Large intestine (tissue), 3 donors: ENCODE data around the gene NUP153. TPM values are rescaled to one million over a fixed set of nuclear protein-coding genes. Genes with fewer than 3 reads are reported as not detected.

Experiments
- DNase-seq, 2 donors: peaks; one replicate each; pipeline versions ENCODE4 v3.0.0 to v3.0.0-alpha.2; 2013
- H3K27ac ChIP-seq: one replicate; pipeline ENCODE4 v1.5.1; 2013; ENCODE audit warnings: low read length
- H3K27me3 ChIP-seq: 2 replicates; pipeline ENCODE4 v1.6.1; 2013; ENCODE audit warnings: low read length; ENCODE audit not compliant: control insufficient read depth, insufficient read depth
- H3K36me3 ChIP-seq: 2 replicates; pipeline ENCODE4 v1.6.1; 2013; ENCODE audit warnings: low read length; ENCODE audit not compliant: control insufficient read depth, insufficient read depth
- H3K4me1 ChIP-seq: one replicate; pipeline ENCODE4 v1.6.1; 2013; ENCODE audit warnings: low read length; ENCODE audit not compliant: control insufficient read depth, insufficient read depth
- H3K4me3 ChIP-seq: one replicate; pipeline ENCODE4 v1.5.1; 2013; ENCODE audit warnings: low read length
- H3K9me3 ChIP-seq: one replicate; pipeline ENCODE4 v1.6.1; 2013; ENCODE audit warnings: mild to moderate bottlenecking, low read depth, low read length, moderate library complexity; ENCODE audit not compliant: control insufficient read depth
- WGBS: methylation state at CpG from one replicate; pipeline ENCODE4 v1.1.5; 2013; ENCODE audit warnings: low lambda C conversion rate; ENCODE audit not compliant: insufficient coverage; 5-methylcytosine and 5-hydroxymethylcytosine counted together
- polyA plus RNA-seq: library from polyadenylated mRNA; unstranded; fragments of 120-200 nt; gene quantifications from one replicate; pipeline ENCODE4 v1.2.1, GENCODE V29; 2013

NUP153 gene
- polyA plus RNA-seq, 1 donor, result 32.2 TPM

DNA sequence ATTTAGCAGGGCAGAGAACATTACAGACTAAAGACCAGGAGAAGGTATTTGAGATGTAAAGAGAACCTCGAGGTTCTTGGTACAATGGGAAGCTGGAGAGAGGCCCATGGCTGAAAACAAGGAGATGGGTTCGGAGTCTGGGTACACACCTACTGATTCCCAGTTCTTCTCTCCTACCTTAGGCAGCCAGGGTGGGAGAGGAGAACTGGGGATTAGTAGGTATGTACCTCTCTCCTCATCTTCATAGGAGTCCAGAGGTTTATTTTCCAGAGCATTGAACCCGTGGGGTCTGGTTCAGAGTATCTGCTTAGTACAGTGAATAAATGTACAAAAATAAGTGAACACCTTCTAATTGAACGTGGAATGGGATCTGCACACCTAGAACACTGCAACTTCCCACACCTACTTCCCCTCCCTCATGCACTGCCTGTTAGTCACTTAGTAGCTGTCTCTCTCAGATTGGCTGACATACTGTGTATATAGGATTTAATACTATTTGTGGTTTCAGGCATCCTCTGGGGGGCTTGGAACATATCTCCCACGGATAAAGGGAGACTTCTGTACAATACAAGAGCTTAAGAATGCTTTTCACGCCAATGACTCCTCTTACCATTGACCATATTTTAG, 23.5 kb upstream of the NUP153 start:
- H3K9me3 ChIP-seq, result no peaks in the 10 kb centered on the region
- no peak for DNase-seq
- H3K4me1 ChIP-seq, result no peaks in the 10 kb centered on the region
- H3K36me3 ChIP-seq, result no peaks in the 10 kb centered on the region
- no peak overlapping the region for H3K4me3 ChIP-seq
- no peaks in the 10 kb centered on the region for H3K27me3 ChIP-seq
- 83% methylated on average over 2 of the region's 6 CpGs for WGBS
- H3K27ac ChIP-seq, result no peak overlapping the region

DNA sequence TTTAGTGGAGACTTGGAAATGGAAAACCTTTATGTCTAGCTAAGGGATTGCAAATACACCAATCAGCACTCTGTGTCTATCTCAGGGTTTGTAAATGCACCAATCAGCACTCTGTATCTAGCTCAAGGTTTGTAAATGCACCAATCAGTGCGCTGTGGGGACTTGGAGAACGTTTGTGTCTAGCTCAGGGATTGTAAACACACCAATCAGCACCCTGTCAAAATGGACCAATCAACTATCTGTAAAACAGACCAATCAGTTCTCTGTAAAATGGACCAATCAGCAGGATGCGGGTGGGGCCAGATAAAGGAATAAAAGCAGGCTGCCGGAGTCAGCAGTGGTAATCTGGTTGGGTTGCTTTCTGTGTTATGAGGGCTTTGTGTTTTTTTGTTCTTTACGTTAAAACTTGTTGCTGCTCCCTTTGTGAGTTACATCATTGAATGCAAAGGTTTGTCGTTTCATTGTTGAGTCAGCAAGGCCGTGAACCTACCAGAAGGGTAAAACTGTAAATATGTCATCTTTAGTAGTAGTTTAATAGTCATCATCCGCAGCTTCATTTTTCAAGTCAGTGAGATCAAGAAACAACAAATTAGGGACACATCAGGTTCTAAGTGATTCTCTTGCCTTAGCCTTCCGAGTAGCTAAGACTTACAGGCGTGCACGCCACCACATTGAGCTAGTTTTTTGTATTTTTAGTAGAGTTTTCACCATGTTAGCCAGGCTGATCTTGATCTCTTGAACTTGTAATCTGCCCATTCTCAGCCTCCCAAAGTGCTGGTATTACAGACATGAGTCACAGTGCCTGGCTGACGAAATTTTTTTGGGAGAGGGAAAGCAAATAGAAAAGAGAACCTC, 22.7 kb upstream of the NUP153 start:
- no peaks in the 10 kb centered on the region for H3K36me3 ChIP-seq
- WGBS, result 100% methylated on average over 4 of the region's 12 CpGs
- no peak overlapping the region for H3K4me3 ChIP-seq
- no peaks in the 10 kb centered on the region for H3K4me1 ChIP-seq
- H3K27me3 ChIP-seq, result no peaks in the 10 kb centered on the region
- DNase-seq, result no peak
- H3K27ac ChIP-seq, result no peak overlapping the region
- no peaks in the 10 kb centered on the region for H3K9me3 ChIP-seq

DNA sequence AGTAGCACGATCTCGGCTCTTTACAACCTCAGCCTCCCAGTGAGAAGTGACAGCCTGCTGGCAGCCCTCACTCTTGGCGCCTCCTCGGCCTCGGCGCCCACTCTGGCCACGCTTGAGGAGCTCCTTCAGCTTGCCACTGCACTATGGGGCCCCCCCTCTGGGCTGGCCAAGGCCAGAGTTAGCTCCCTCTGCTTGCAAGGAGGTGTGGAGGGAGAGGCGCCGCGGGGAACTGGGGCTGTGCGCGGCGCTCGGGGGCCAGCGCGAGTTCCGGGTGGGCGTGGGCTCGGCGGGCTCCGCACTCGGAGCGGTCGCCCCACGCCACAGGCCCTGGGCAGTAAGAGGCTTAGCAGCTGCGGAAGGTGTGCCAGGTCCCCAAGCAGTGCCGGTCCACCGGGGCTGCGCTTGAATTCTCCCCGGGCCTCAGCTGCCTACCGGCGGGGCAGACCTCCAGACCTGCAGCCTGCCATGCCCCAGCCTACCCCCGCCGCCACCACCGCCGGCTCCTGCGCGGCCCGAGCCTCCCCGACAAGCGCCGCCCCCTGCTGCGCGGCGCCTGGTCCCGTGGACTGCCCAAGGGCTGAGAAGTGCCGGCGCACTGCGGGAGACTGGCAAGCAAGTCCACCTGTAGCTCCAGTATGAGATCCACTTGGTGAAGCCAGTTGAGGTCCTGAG, 22.0 kb upstream of the NUP153 start:
- H3K27me3 ChIP-seq, result no peaks in the 10 kb centered on the region
- no peaks in the 10 kb centered on the region for H3K36me3 ChIP-seq
- WGBS, result no CpG with 5 or more reads among the region's 49 CpGs
- no peak for DNase-seq
- no peak overlapping the region for H3K4me3 ChIP-seq
- no peak overlapping the region for H3K27ac ChIP-seq
- no peaks in the 10 kb centered on the region for H3K9me3 ChIP-seq
- H3K4me1 ChIP-seq, result no peaks in the 10 kb centered on the region

DNA sequence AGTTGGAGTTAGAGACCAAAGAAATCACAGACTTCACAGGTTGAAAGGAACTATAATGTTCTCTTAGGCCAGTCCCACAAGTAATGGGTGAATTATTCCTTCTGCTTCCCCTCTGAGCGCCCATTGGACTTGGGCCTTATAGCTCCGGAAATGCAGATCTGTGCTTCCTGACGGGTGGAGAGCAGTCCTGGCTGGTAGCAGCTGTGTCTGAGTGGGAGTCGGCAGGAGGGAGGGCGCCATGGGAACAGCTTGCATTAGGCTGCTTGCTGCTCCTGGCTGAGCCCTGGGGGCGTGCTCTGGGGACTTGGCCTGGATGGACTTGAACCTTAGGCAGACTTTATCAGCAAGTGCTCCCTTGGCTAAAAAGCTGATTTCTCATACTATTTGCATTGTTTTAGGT, 18.4 kb upstream of the NUP153 start:
- H3K9me3 ChIP-seq, result no peaks in the 10 kb centered on the region
- H3K36me3 ChIP-seq, result no peaks in the 10 kb centered on the region
- H3K27me3 ChIP-seq, result no peaks in the 10 kb centered on the region
- peak; percentile 58 to 79 for DNase-seq
- WGBS, result no CpG with 5 or more reads among the region's 6 CpGs
- H3K27ac ChIP-seq, result no peak overlapping the region
- H3K4me1 ChIP-seq, result no peaks in the 10 kb centered on the region
- H3K4me3 ChIP-seq, result no peak overlapping the region

DNA sequence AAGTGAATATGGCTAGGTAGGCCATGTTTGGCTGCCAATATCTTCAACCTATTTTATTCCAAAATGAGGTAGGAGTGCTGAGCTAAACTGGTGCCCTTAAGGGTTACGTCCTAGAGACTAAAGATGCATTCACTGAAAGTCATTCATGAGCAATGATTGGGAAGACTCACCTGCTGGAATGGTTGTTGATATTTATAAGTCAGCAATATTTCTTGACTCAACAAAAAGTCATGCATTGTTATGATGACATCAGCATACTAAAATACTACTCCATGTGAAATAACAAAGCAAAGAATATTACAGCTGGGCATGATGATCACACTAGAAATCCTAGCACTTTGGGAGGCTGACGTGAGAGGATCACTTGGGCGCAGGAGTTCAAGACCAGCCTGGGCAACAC, 17.6 kb upstream of the NUP153 start:
- H3K36me3 ChIP-seq, result no peaks in the 10 kb centered on the region
- no peak overlapping the region for H3K27ac ChIP-seq
- H3K27me3 ChIP-seq, result no peaks in the 10 kb centered on the region
- WGBS, result no CpG with 5 or more reads among the region's 3 CpGs
- H3K4me1 ChIP-seq, result no peaks in the 10 kb centered on the region
- H3K9me3 ChIP-seq, result no peaks in the 10 kb centered on the region
- no peak overlapping the region for H3K4me3 ChIP-seq
- DNase-seq, result no peak

DNA sequence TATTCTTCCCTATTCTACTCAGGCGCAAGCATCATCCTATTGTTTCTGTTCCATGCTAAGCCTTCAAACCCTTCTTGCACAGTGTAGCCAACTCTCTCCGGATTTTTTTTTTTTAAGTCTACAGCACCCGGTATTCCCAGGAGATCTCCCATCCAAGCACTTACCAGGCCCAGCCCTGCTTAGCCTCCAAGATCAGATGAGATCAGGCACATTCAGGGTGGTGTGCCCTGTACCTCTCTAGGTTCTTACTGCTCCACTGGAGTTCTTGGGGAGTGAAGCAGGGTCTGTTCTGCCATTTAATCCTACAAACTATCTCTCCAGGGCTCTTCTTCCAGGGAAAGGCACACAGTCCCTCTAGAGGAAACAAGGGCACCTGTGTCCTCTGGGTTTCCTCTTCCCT, 14.9 kb upstream of the NUP153 start:
- WGBS, result 60% methylated on average over 3 of the region's 3 CpGs

DNA sequence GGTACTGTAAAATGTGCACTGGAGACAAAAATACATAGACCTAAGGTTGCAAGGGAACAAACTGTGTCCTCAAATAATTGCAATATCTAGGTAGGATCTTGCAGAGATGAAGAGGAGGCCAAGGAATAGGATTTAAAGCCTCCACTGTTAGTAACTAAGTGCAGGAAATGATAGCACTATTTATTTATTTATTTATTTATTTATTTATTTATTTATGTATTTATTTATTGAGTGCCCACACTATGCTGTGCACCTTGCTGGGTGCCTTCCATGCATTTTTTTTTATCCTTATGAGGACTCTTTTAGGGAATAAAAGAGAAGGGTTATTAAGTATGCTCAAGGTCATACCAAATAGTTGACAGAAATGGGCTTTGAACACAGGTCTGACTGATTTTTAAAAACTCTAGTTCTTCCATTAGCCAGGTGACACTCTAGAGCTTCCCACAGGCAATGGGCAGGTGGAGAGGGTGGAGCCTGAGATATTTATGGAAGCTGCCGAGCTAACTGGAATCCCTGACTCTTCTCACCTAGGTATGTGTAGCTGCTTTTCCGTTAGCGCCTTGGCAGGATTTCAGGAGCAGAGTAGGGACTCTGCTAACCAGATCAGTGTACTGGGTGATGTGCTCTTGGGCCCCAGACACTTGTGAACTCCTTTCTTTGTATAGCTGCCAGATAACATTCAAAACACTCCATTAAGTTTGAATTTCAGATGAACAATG, 12.8 kb upstream of the NUP153 start:
- H3K27me3 ChIP-seq, result no peaks in the 10 kb centered on the region
- no peaks in the 10 kb centered on the region for H3K36me3 ChIP-seq
- no CpG with 5 or more reads among the region's 3 CpGs for WGBS
- no peak for DNase-seq
- H3K4me3 ChIP-seq, result no peak overlapping the region
- no peaks in the 10 kb centered on the region for H3K9me3 ChIP-seq
- H3K27ac ChIP-seq, result no peak overlapping the region
- no peaks in the 10 kb centered on the region for H3K4me1 ChIP-seq

More for the DNA sequence above, 14.9 kb upstream of the NUP153 start:
- H3K4me1 ChIP-seq, result no peaks in the 10 kb centered on the region
- DNase-seq, result no peak
- no peaks in the 10 kb centered on the region for H3K9me3 ChIP-seq
- H3K4me3 ChIP-seq, result no peak overlapping the region
- no peaks in the 10 kb centered on the region for H3K36me3 ChIP-seq
- no peaks in the 10 kb centered on the region for H3K27me3 ChIP-seq
- H3K27ac ChIP-seq, result no peak overlapping the region

DNA sequence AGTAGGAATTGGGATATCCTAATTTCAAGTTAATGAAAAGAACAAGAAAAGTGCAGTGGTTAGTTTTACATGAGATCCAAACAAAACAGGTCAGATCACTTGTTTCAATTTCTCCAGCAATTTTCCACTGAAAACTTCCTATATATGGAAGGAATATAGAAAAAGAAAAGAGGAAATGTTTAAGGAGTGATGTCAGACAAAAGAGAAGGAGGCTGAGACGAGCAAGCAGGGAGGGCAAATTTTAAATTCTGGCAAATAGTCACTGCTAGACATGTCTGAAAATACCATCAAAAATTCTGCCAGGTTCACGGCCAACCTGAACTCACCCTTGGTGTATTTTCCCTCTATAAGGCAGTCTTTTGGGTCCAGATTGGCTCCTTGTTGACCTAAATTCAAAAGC, 9.5 kb upstream of the NUP153 start:
- H3K4me3 ChIP-seq, result no peak overlapping the region
- no peaks in the 10 kb centered on the region for H3K36me3 ChIP-seq
- no peaks in the 10 kb centered on the region for H3K4me1 ChIP-seq
- H3K9me3 ChIP-seq, result no peaks in the 10 kb centered on the region
- DNase-seq, result no peak
- no peak overlapping the region for H3K27ac ChIP-seq
- no peaks in the 10 kb centered on the region for H3K27me3 ChIP-seq
- WGBS, result 60% methylated on average over 1 of the region's 2 CpGs

DNA sequence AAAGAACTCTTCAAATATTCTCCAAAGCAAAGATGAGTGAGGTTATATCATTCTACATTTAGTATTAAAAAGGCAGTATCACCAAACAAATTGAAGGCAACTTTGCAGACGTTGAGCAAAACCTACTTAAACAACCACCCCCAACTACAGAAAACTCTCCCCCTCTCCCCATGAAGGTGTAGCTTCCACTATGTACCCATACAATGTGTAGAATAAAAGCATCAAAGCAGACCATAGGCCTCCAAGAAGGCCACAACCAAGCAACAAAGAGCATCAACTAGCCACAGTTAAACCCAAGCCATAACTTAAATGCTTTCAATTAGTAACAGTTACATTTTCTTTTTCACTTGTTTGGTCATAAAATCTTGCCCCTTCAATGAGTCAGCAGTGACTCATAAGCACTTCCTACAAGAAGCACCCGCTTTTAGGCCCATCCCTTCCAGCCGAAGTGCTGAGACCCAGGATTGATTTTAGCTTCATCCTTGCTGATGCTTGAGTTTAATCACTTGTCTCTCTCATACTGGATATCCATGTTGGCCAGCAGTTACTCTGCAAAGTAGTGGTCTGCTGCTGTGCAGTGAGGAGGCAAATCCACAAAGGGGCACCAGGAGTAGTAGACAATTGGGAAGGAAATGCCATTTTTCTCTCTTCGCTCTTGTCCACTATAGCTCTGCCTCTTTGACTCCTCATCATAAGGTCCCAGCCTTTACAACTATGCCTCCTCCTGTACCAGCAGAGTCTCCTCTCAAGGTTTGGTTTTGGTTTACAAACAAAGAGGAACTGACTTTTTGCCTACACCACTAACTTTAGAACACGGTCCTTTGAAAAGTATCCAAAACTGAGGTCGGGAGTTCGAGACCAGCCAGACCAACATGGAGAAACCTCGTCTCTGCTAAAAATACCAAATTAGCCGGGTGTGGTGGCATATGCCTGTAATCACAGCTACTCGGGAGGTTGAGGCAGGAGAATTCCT, 8.4 kb upstream of the NUP153 start:
- Histone ChIP-seq H3K27me3 (no peaks in the 10 kb centered on the region), H3K36me3 (no peaks in the 10 kb centered on the region), H3K9me3 (no peaks in the 10 kb centered on the region), H3K4me3 (no peak overlapping the region), H3K4me1 (no peaks in the 10 kb centered on the region), H3K27ac (no peak overlapping the region)
- DNase-seq, result no peak
- no CpG with 5 or more reads among the region's 10 CpGs for WGBS
